K562 (cell line): ENCODE data around the gene SEZ6. TPM values are rescaled to one million over a fixed set of nuclear protein-coding genes. Genes with fewer than 3 reads are reported as not detected.

ENCODE experiments used
- ATAC-seq: fragments of 200-7000 bp; cut with Tn5 transposase; 3 replicates; pipeline ENCODE4 v1.9.1; 2020; ENCODE audit warnings: moderate library complexity
- BruUV-seq: library from RNA; stranded (reverse); fragments of 400-500 nt; replicated peaks from 2 replicates; lab custom pipeline; 2021; lab: Mats Ljungman, UMichigan
- CTCF ChIA-PET: fragments of 300-600 bp; formaldehyde crosslinking; extraction: SDS; loops from one replicate; lab custom pipeline; 2021; ENCODE audit warnings: low intra/inter-chr PET ratio; lab: Yijun Ruan, JAX
- POLR2A ChIA-PET: fragments of 300-600, 350-650 bp; sonication (Branson Sonifier 250); formaldehyde crosslinking; extraction: SDS; loops from one replicate; lab custom pipeline; 2021; ENCODE audit warnings: antibody characterized with exemption, inconsistent platforms; lab: Yijun Ruan, JAX
- DNase-seq, 4 experiments: peaks; one replicate each; pipeline versions ENCODE4 v3.0.0 to v3.0.0-alpha.2; 2011 to 2018; ENCODE audit warnings: low spot score in 3 of 4, mixed read lengths in 3 of 4; ENCODE audit errors: extremely low read depth in 1 of 4
- FAIRE-seq: peaks from 2 replicates; lab custom pipeline; 2011; peaks lifted over from hg19 to GRCh38; lab: Jason Lieb, UNC
- H2AFZ ChIP-seq: 2 replicates; pipeline ENCODE4 v1.6.0; 2011; ENCODE audit warnings: low read depth, low read length, control low read depth, inconsistent platforms
- H3K27ac ChIP-seq: fragments of 200-600 bp; 3 replicates; pipeline ENCODE4 v1.8.0; 2011; ENCODE audit warnings: low read depth, mild to moderate bottlenecking, control low read depth, inconsistent platforms, low read length, moderate library complexity, mixed read lengths; ENCODE audit errors: extremely low read depth
- H3K27me3 ChIP-seq, 2 experiments: fragments of 300-600 bp in 1 of 2; 2 replicates in 1 of 2; 3 replicates in 1 of 2; pipeline versions ENCODE4 v1.6.0 to v1.8.0; 2011; ENCODE audit warnings: inconsistent platforms in 2 of 2, low read length in 2 of 2, mild to moderate bottlenecking in 1 of 2, mixed read lengths in 1 of 2, moderate library complexity in 1 of 2; ENCODE audit not compliant: control insufficient read depth in 2 of 2, insufficient read depth in 2 of 2
- H3K36me3 ChIP-seq: fragments of 300-600 bp; 3 replicates; pipeline ENCODE4 v1.8.0; 2011; ENCODE audit warnings: mild to moderate bottlenecking, low read length, inconsistent platforms; ENCODE audit not compliant: control insufficient read depth, insufficient read depth
- H3K4me1 ChIP-seq, 2 experiments: fragments of 200-600 bp in 1 of 2; replicated peaks in 1 of 2; 2 replicates in 1 of 2; 3 replicates in 1 of 2; pipeline versions ENCODE4 v1.5.1 to v1.8.0; 2011; ENCODE audit warnings: inconsistent platforms in 2 of 2, low read length in 2 of 2, mild to moderate bottlenecking in 1 of 2, mixed read lengths in 1 of 2, moderate library complexity in 1 of 2; ENCODE audit not compliant: control insufficient read depth in 2 of 2, insufficient read depth in 2 of 2
- H3K4me2 ChIP-seq: 2 replicates; pipeline ENCODE4 v1.6.1; 2011; ENCODE audit warnings: low read length, control low read depth, inconsistent platforms, mixed read lengths; ENCODE audit not compliant: insufficient read depth
- H3K4me3 ChIP-seq: fragments of 200-600 bp; sonication (generic), shearing (Covaris generic); 2 replicates; pipeline ENCODE4 v1.5.1; 2016; ENCODE audit warnings: control low read depth, inconsistent platforms
- H3K79me2 ChIP-seq: fragments of 200-600 bp; 3 replicates; pipeline ENCODE4 v1.8.0; 2011; ENCODE audit warnings: low read length, inconsistent platforms; ENCODE audit not compliant: control insufficient read depth, insufficient read depth
- H3K9ac ChIP-seq, 2 experiments: 2 replicates each; pipeline versions ENCODE4 v1.6.0 to v1.6.1; 2011; ENCODE audit warnings: low read depth in 2 of 2, low read length in 2 of 2, control low read depth in 1 of 2, inconsistent platforms in 1 of 2, mild to moderate bottlenecking in 1 of 2, mixed read lengths in 1 of 2; ENCODE audit not compliant: insufficient read depth in 1 of 2
- H3K9me1 ChIP-seq: one replicate; pipeline ENCODE4 v1.6.0; 2011; ENCODE audit warnings: inconsistent platforms, mild to moderate bottlenecking, low read length, moderate library complexity; ENCODE audit not compliant: control insufficient read depth, insufficient read depth
- H3K9me3 ChIP-seq: replicated peaks from 2 replicates; pipeline ENCODE4 v1.5.1; 2011; ENCODE audit warnings: low read depth, low read length, inconsistent platforms; ENCODE audit not compliant: control insufficient read depth, insufficient read depth
- H4K20me1 ChIP-seq: replicated peaks from 2 replicates; pipeline ENCODE4 v1.6.1; 2011; ENCODE audit warnings: low read length, inconsistent platforms, mixed read lengths; ENCODE audit not compliant: control insufficient read depth, insufficient read depth
- ARNT ChIP-seq, 2 experiments: fragments of 450-650 bp; IDR thresholded peaks; 2 replicates each; pipeline ENCODE4 v1.6.1; 2016; ENCODE audit warnings: mild to moderate bottlenecking in 1 of 2
- CBFA2T3 ChIP-seq: fragments of 450-650 bp; IDR thresholded peaks from 2 replicates; pipeline ENCODE4 v1.6.1; 2017
- E4F1 ChIP-seq: fragments of 250-450 bp; sonication (Bioruptor Pico); IDR thresholded peaks from 2 replicates; pipeline ENCODE4 v1.5.0; 2021; ENCODE audit warnings: mild to moderate bottlenecking, borderline replicate concordance
- KDM4B ChIP-seq, 2 experiments: fragments of 450-650 bp in 1 of 2; sonication (generic) in 1 of 2; IDR thresholded peaks; 2 replicates each; pipeline ENCODE4 v1.6.1; 2016 to 2017; ENCODE audit warnings: borderline replicate concordance in 2 of 2, antibody characterized with exemption in 1 of 2, low read depth in 1 of 2, mild to moderate bottlenecking in 1 of 2
- KLF1 ChIP-seq: fragments of 450-650 bp; IDR thresholded peaks from 2 replicates; pipeline ENCODE4 v1.6.1; 2016; ENCODE audit warnings: missing genetic modification characterization, missing compliant biosample characterization
- KLF16 ChIP-seq: IDR thresholded peaks from 2 replicates; pipeline ENCODE4 v1.6.1; 2016; ENCODE audit warnings: antibody characterized with exemption
- NR3C1 ChIP-seq: sonication (generic); formaldehyde crosslinking; IDR thresholded peaks from 2 replicates; pipeline ENCODE4 v1.8.1; 2022; ENCODE audit warnings: missing genetic modification reagents
- PKNOX1 ChIP-seq: fragments of 450-650 bp; IDR thresholded peaks from 2 replicates; pipeline ENCODE4 v1.6.1; 2016
- PTBP1 ChIP-seq: fragments of 200-400 bp; formaldehyde crosslinking; IDR thresholded peaks from 2 replicates; pipeline ENCODE4 v1.6.1; 2017; ENCODE audit warnings: low read depth, low read length
- TCF3 ChIP-seq: sonication (generic); formaldehyde crosslinking; IDR thresholded peaks from 2 replicates; pipeline ENCODE4 v1.4.0; 2020; ENCODE audit warnings: mild to moderate bottlenecking, missing genetic modification reagents
- ZNF583 ChIP-seq: fragments of 250-450 bp; sonication (Bioruptor Pico); IDR thresholded peaks from 2 replicates; pipeline ENCODE4 v1.4.0; 2020
- ZNF644 ChIP-seq: fragments of 200-800 bp; sonication (Bioruptor generic); IDR thresholded peaks from 2 replicates; pipeline ENCODE4 v1.6.1; 2016; ENCODE audit warnings: low read depth, missing genetic modification characterization, missing compliant biosample characterization
- ZZZ3 ChIP-seq: fragments of 450-650 bp; IDR thresholded peaks from 2 replicates; pipeline ENCODE4 v1.6.1; 2016; ENCODE audit warnings: antibody characterized with exemption, mild to moderate bottlenecking, moderate library complexity
- WGBS: fragments of 100-300 bp; shearing (Covaris generic); methylation state at CpG from one replicate; pipeline ENCODE4 v1.1.6; 2016; ENCODE audit warnings: low coverage, mixed read lengths; ENCODE audit not compliant: insufficient coverage; ENCODE audit errors: missing lambda C conversion rate; 5-methylcytosine and 5-hydroxymethylcytosine counted together
- in situ Hi-C: fragments of 300-500 bp; cut with MboI; formaldehyde crosslinking; loops from 4 replicates; pipeline ENCODE4 v1.15.0; 2018; ENCODE audit warnings: inconsistent platforms, mixed read lengths
- intact Hi-C: fragments of 100-400 bp; cut with micrococcal nuclease; formaldehyde crosslinking; loops from 2 replicates; pipeline ENCODE4 v1.14.2; 2022
- polyA plus RNA-seq, 8 experiments: library from polyadenylated mRNA; depleted of rRNA in 4 of 8; stranded (reverse) in 5 of 8; unstranded in 3 of 8; fragments of >200 nt; fragmentation: Nextera tagmentation in 2 of 8; fragmentation: Illumina TruSeq in 1 of 8; extraction: Ambion mirVana in 2 of 8; extraction: Trizol in 1 of 8; gene quantifications; 2 replicates each; pipeline versions ENCODE4 v1.2.1 to v1.2.3, GENCODE V29; 2011 to 2014; ENCODE audit warnings: inconsistent platforms in 1 of 8, missing spikeins in 1 of 8
- total RNA-seq, 7 experiments: library from RNA; depleted of rRNA in 6 of 7; stranded (reverse); fragments of >200 nt in 6 of 7; fragmentation: Illumina TruSeq in 2 of 7; extraction: Trizol in 2 of 7; gene quantifications; 2 replicates each; pipeline versions ENCODE4 v1.2.1 to v1.2.3, GENCODE V29; 2011 to 2021; ENCODE audit warnings: low replicate concordance in 1 of 7
- TF ChIP-seq, protein P1 (sequence below): IDR thresholded peaks from 2 replicates; pipeline ENCODE4 v1.6.1; 2012; ENCODE audit warnings: low read depth, low read length, improper control_type of control experiment, borderline replicate concordance

Gene SEZ6
- total and polyA plus RNA-seq, 9 of the 15 experiments (the other 6 are each of a cell fraction or from before 2014, with no cell fraction given): not detected

- peak; percentile 43 for TF ChIP-seq CBFA2T3
- TF ChIP-seq, all 486 proteins: peak for 3
Observed at GRCh38 chr17:28912938-28913333, 92.9 kb downstream of the SEZ6 start (continued).

- intact Hi-C loops (no loop called here), in situ Hi-C loops (no loop called here)
- 42% methylated on average over 20 of the region's 20 CpGs for WGBS
- ChIA-PET CTCF (interaction anchor here (0.6 to 1.2 kb wide), 3 partner anchors 41 to 297 kb away, joined by 3 to 6 read pairs (median 3); no protein-coding TSS in a partner anchor), POLR2A (interaction anchor here (0.5 to 2.0 kb wide), 15 partner anchors 13 to 787 kb away, joined by 3 to 15 read pairs (median 4); partner anchors contain the start of genes BLTP2, FLOT2 and RPL23A)
- Histone ChIP-seq H3K4me2 (no peak overlapping the region), H4K20me1 (peaks cover 6% of the 10 kb centered on the region), H3K4me1 (peaks cover 31 to 36% of the 10 kb centered on the region in 2 experiments), H3K9ac (peak overlapping the region in 1 of 2 experiments; percentile 72; a peak in 2 of 4 replicates), H3K9me3 (peaks cover 4% of the 10 kb centered on the region; the same call in 1 of the 2 replicates), H3K27ac (peak overlapping the region; percentile 19; the same call in 2 of the 3 replicates), H3K79me2 (peaks cover 5% of the 10 kb centered on the region; the same call in 1 of the 3 replicates), H3K9me1 (peaks cover 5% of the 10 kb centered on the region), H3K36me3 (peaks cover 95% of the 10 kb centered on the region), H3K4me3 (no peak overlapping the region), H3K27me3 (no peaks in the 10 kb centered on the region), H2AFZ (no peak overlapping the region)
- ATAC-seq (peak; percentile 89), FAIRE-seq (peak; percentile 94), DNase-seq (peak; percentile 91 to 98 (median 94))
- no TSS peak for BruUV-seq
- TF ChIP-seq PTBP1: no peak
- TF ChIP-seq KLF1 (tag): no peak
- TF ChIP-seq ARNT (IDR thresholded peaks at IDR 0.05): peak in 1 of 2 experiments; percentile 61; a peak in 2 of 4 replicates
- TF ChIP-seq, protein P1, sequence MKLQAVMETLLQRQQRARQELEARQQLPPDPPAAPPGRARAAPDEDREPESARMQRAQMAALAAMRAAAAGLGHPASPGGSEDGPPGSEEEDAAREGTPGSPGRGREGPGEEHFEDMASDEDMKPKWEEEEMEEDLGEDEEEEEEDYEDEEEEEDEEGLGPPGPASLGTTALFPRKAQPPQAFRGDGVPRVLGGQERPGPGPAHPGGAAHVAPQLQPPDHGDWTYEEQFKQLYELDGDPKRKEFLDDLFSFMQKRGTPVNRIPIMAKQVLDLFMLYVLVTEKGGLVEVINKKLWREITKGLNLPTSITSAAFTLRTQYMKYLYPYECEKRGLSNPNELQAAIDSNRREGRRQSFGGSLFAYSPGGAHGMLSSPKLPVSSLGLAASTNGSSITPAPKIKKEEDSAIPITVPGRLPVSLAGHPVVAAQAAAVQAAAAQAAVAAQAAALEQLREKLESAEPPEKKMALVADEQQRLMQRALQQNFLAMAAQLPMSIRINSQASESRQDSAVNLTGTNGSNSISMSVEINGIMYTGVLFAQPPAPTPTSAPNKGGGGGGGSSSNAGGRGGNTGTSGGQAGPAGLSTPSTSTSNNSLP: peak; percentile 63; the same call in 1 of the 2 replicates
- no peak for TF ChIP-seq ZNF583 (CRISPR knock-in tag)
- TF ChIP-seq ZZZ3: no peak
- peak; percentile 91 for TF ChIP-seq TCF3 (CRISPR knock-in tag)
- peak; percentile 93 for TF ChIP-seq KLF16
- 0 out of 4 replicates have a peak, but pooled peaks of 1 of the 2 experiments have one; percentile 54 for TF ChIP-seq KDM4B (IDR thresholded peaks at IDR 0.05; ENCODE audit: borderline replicate concordance in 2 of 2, low read depth in 1 of 2)
- no peak for TF ChIP-seq ZNF644 (tag)
- TF ChIP-seq PKNOX1: no peak
- TF ChIP-seq E4F1 (CRISPR knock-in tag): no peak
- no peak for TF ChIP-seq NR3C1 (CRISPR knock-in tag)
Observed at GRCh38 chr17:28912281-28912937, 93.4 kb downstream of the SEZ6 start.
